SU-DHL-6 (cell line): Measurements from ENCODE around the gene DDX27.

Source experiments
- CTCF ChIP-seq: fragments of 200-600 bp; sonication (generic); IDR thresholded peaks from one replicate; pipeline ENCODE4 v1.5.1; 2017; ENCODE audit warnings: antibody characterized with exemption, mild to moderate bottlenecking, low read length, moderate library complexity; ENCODE audit not compliant: insufficient read depth, poor library complexity, severe bottlenecking
- EZH2phosphoT487 ChIP-seq: fragments of 200-600 bp; sonication (generic), shearing (Covaris generic); conservative IDR thresholded peaks from 2 replicates; pipeline ENCODE4 v1.6.1; 2018; ENCODE audit warnings: mild to moderate bottlenecking, antibody characterized with exemption, low read length, moderate library complexity, mixed read lengths

DNA sequence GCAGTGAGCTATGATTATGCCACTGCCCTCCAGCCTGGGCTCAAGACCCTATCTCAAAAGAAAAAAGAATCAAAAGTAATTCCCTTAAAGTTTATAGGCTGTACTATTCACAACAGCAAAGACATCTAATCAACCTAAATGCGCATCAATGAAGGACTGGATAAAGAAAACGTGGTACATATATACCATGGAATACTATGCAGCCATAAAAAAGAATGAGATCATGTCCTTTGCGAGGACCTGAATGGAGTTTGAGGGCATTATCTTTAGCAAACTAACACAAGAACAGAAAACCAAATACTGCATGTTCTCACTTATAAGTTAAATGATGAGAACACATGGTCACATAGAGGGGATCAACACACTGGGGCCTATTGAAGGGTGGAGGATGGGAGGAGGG lies 42.0 kb downstream of the DDX27 start:
- TF ChIP-seq CTCF (no peak), EZH2phosphoT487 (no peak)
